Muscle layer of colon (tissue), 2 donors: ENCODE measurements around the gene VANGL2.

ENCODE experiments used
- H3K27ac ChIP-seq: one replicate; pipeline ENCODE4 v1.7.0; 2013; ENCODE audit warnings: low read depth, mild to moderate bottlenecking, low read length, moderate library complexity
- H3K27me3 ChIP-seq, 2 donors: one replicate each; pipeline ENCODE4 v1.7.0; 2013; ENCODE audit warnings: low read length in 2 of 2, mild to moderate bottlenecking in 2 of 2; ENCODE audit not compliant: insufficient read depth in 2 of 2, control insufficient read depth in 1 of 2
- H3K36me3 ChIP-seq: one replicate; pipeline ENCODE4 v1.7.0; 2013; ENCODE audit warnings: mild to moderate bottlenecking, low read length; ENCODE audit not compliant: insufficient read depth
- H3K4me1 ChIP-seq: one replicate; pipeline ENCODE4 v1.7.0; 2013; ENCODE audit warnings: mild to moderate bottlenecking, low read length; ENCODE audit not compliant: insufficient read depth
- H3K4me3 ChIP-seq, 2 donors: one replicate each; pipeline ENCODE4 v1.7.0; 2013; ENCODE audit warnings: low read length in 2 of 2, low read depth in 1 of 2, mild to moderate bottlenecking in 1 of 2, moderate library complexity in 1 of 2
- H3K9ac ChIP-seq: one replicate; pipeline ENCODE4 v1.7.0; 2013; ENCODE audit warnings: low read length
- H3K9me3 ChIP-seq: one replicate; pipeline ENCODE4 v1.7.0; 2013; ENCODE audit warnings: mild to moderate bottlenecking, low read length
- donor health status: abdominal sarcoma.
- donor health status: Adenocarcinoma of cecum.

Gene VANGL2

GRCh38 chr1:160409486-160409885, 9.1 kb downstream of the VANGL2 start:
- H3K27ac ChIP-seq, result no peak overlapping the region

GRCh38 chr1:160410406-160411005, 10.1 kb downstream of the VANGL2 start:
- H3K9ac ChIP-seq, result no peak overlapping the region
- H3K9me3 ChIP-seq, result no peaks in the 10 kb centered on the region
- H3K4me1 ChIP-seq, result peaks cover 21% of the 10 kb centered on the region
- H3K27me3 ChIP-seq, result no peaks in the 10 kb centered on the region
- peak overlapping the region in 1 of 2 donors; percentile 3 for H3K4me3 ChIP-seq
- no peak overlapping the region for H3K27ac ChIP-seq
- no peaks in the 10 kb centered on the region for H3K36me3 ChIP-seq

More at GRCh38 chr1:160409486-160409885, 9.1 kb downstream of the VANGL2 start:
- H3K36me3 ChIP-seq, result no peaks in the 10 kb centered on the region
- peak overlapping the region in 1 of 2 donors; percentile 3 for H3K4me3 ChIP-seq
- peaks cover 21% of the 10 kb centered on the region for H3K4me1 ChIP-seq
- no peak overlapping the region for H3K9ac ChIP-seq
- H3K9me3 ChIP-seq, result no peaks in the 10 kb centered on the region
- no peaks in the 10 kb centered on the region for H3K27me3 ChIP-seq

GRCh38 chr1:160411271-160412027, 11.1 kb downstream of the VANGL2 start:
- H3K4me1 ChIP-seq, result peaks cover 21% of the 10 kb centered on the region
- H3K27ac ChIP-seq, result no peak overlapping the region

GRCh38 chr1:160412028-160412362, 11.6 kb downstream of the VANGL2 start:
- no peak overlapping the region for H3K9ac ChIP-seq
- H3K9me3 ChIP-seq, result no peaks in the 10 kb centered on the region
- no peaks in the 10 kb centered on the region for H3K27me3 ChIP-seq
- H3K27ac ChIP-seq, result no peak overlapping the region
- peaks cover 21% of the 10 kb centered on the region for H3K4me1 ChIP-seq
- no peak overlapping the region for H3K4me3 ChIP-seq
- no peaks in the 10 kb centered on the region for H3K36me3 ChIP-seq

More at GRCh38 chr1:160411271-160412027, 11.1 kb downstream of the VANGL2 start:
- Histone ChIP-seq H3K9ac (no peak overlapping the region), H3K9me3 (no peaks in the 10 kb centered on the region), H3K36me3 (no peaks in the 10 kb centered on the region), H3K4me3 (no peak overlapping the region), H3K27me3 (no peaks in the 10 kb centered on the region)

DNA sequence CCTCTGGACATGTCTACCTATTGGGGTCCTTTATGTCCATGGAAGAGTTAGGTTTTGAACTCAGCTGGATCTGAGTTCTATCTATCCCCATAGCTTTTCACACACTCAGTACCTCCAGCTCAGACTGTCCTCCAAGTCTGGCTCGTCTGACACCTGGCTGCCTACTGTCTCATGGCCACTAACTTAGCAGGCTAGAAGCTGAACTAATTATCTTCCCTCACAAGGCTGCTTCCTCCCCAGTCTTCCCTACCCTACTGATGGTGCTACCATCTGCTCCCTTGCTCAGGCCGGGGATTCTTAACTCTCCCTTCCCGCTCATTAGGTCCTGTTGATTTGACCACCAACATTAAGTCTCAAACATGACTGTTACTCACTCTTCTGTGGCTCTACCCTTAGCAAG, 13.4 kb downstream of the VANGL2 start:
- Histone ChIP-seq H3K36me3 (no peaks in the 10 kb centered on the region), H3K9me3 (no peaks in the 10 kb centered on the region), H3K27ac (no peak overlapping the region), H3K4me1 (peaks cover 21% of the 10 kb centered on the region), H3K9ac (no peak overlapping the region), H3K27me3 (no peaks in the 10 kb centered on the region), H3K4me3 (no peak overlapping the region)

DNA sequence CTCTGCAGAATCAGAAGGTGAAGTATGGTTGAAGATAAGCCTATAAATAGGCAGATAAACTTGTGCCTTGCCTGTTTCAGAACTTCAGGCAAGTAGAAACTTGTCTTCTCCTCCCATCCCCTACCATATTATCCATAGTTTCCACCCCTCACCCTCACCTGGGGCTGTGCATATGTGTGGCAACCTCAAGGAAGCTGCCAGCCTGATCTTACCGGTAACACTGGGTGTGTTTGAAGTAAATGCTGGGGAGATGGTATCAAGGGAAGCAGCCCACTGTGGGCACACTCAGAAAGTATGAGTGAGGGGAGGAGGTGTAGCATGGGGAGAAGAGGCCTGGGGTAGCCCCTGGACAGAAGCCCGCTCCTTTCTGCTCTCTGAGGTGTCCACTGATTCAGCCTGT, 14.5 kb downstream of the VANGL2 start:
- Histone ChIP-seq H3K9me3 (no peaks in the 10 kb centered on the region), H3K9ac (no peak overlapping the region), H3K4me1 (peaks cover 18% of the 10 kb centered on the region), H3K27me3 (no peaks in the 10 kb centered on the region), H3K27ac (no peak overlapping the region), H3K36me3 (no peaks in the 10 kb centered on the region), H3K4me3 (no peak overlapping the region)

- H3K4me1 ChIP-seq, result peaks cover 10% of the 10 kb centered on the region
- no peaks in the 10 kb centered on the region for H3K36me3 ChIP-seq
- H3K9ac ChIP-seq, result no peak overlapping the region
- H3K4me3 ChIP-seq, result no peak overlapping the region
- no peaks in the 10 kb centered on the region for H3K27me3 ChIP-seq
- no peak overlapping the region for H3K27ac ChIP-seq
- no peaks in the 10 kb centered on the region for H3K9me3 ChIP-seq
Measured at GRCh38 chr1:160415696-160416290, 15.4 kb downstream of the VANGL2 start.

DNA sequence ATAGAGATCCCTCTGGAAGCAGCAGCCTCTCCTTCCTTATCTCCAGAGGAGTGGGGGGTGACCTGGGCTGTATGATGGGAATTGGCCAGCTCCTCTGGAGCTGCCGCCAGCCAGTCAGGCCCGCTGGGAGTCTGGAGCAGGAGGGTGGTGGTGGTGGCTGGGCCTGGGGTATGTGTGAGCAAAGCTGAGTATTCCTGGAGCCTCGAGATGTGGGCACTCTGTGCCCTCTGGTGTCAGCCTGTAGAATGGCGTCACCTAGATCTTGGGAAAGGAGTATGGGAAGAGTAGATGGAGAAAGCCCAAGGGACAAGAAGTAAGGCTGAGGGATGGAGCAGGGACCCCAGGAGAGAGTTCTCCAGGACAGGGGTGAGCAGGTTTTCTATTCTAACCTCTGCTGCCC, 16.0 kb downstream of the VANGL2 start:
- no peak overlapping the region for H3K4me3 ChIP-seq
- H3K4me1 ChIP-seq, result peaks cover 4% of the 10 kb centered on the region
- no peak overlapping the region for H3K9ac ChIP-seq
- no peaks in the 10 kb centered on the region for H3K9me3 ChIP-seq
- H3K36me3 ChIP-seq, result no peaks in the 10 kb centered on the region
- H3K27me3 ChIP-seq, result no peaks in the 10 kb centered on the region
- no peak overlapping the region for H3K27ac ChIP-seq

DNA sequence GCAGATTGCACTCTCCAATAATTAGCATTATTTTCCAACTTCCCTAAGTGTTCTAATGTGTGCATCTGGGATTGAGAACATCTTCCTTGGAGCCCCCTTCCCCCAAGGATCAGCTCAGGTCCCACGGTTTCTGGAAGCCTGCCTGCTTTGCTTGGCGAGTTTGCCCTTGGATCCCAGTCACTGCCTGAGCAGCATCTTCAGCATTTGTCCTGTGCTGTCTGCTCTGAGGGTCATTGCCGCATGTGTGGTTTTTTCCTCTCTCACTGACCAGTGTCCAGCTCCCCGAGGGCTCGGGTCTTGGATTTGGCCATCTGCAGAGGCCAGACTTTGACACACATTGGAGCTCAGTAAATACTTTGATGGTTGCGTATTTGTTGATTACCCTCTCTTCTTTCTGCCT, 18.1 kb downstream of the VANGL2 start:
- no peaks in the 10 kb centered on the region for H3K4me1 ChIP-seq

GRCh38 chr1:160419150-160419837, 18.9 kb downstream of the VANGL2 start:
- Histone ChIP-seq H3K4me1 (no peaks in the 10 kb centered on the region), H3K27me3 (no peaks in the 10 kb centered on the region), H3K9ac (no peak overlapping the region), H3K4me3 (no peak overlapping the region), H3K27ac (no peak overlapping the region), H3K36me3 (peaks cover 1% of the 10 kb centered on the region), H3K9me3 (no peaks in the 10 kb centered on the region)

More for the DNA sequence above, 18.1 kb downstream of the VANGL2 start:
- Histone ChIP-seq H3K4me3 (no peak overlapping the region), H3K27me3 (no peaks in the 10 kb centered on the region), H3K9ac (no peak overlapping the region), H3K9me3 (no peaks in the 10 kb centered on the region), H3K27ac (no peak overlapping the region), H3K36me3 (no peaks in the 10 kb centered on the region)

- no peaks in the 10 kb centered on the region for H3K27me3 ChIP-seq
- peaks cover 6% of the 10 kb centered on the region for H3K36me3 ChIP-seq
- no peaks in the 10 kb centered on the region for H3K4me1 ChIP-seq
- H3K4me3 ChIP-seq, result no peak overlapping the region
- H3K9ac ChIP-seq, result no peak overlapping the region
- no peaks in the 10 kb centered on the region for H3K9me3 ChIP-seq
- H3K27ac ChIP-seq, result no peak overlapping the region
Measured at GRCh38 chr1:160419838-160420169, 19.4 kb downstream of the VANGL2 start.
